ENCODE data around the gene WDR45B.

- TF ChIP-seq, protein P1, sequence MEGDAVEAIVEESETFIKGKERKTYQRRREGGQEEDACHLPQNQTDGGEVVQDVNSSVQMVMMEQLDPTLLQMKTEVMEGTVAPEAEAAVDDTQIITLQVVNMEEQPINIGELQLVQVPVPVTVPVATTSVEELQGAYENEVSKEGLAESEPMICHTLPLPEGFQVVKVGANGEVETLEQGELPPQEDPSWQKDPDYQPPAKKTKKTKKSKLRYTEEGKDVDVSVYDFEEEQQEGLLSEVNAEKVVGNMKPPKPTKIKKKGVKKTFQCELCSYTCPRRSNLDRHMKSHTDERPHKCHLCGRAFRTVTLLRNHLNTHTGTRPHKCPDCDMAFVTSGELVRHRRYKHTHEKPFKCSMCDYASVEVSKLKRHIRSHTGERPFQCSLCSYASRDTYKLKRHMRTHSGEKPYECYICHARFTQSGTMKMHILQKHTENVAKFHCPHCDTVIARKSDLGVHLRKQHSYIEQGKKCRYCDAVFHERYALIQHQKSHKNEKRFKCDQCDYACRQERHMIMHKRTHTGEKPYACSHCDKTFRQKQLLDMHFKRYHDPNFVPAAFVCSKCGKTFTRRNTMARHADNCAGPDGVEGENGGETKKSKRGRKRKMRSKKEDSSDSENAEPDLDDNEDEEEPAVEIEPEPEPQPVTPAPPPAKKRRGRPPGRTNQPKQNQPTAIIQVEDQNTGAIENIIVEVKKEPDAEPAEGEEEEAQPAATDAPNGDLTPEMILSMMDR (IDR thresholded peaks at IDR 0.05; ENCODE audit: low read depth, low read length), result no peak
- TF ChIP-seq EZH2phosphoT487 (IDR thresholded peaks at IDR 0.05; ENCODE audit: low read depth), result no peak
Measured at GRCh38 chr17:82684228-82684841, 36.1 kb upstream of the WDR45B start.

All from OCI-LY3 (cell line).